NT2/D1 (cell line): ENCODE data around the gene MTG2.

Source experiments
- SUZ12 ChIP-seq: IDR thresholded peaks from 2 replicates; pipeline ENCODE4 v1.6.1; 2011; ENCODE audit not compliant: insufficient read length, insufficient read depth; ENCODE audit errors: extremely low read depth
- YY1 ChIP-seq: IDR thresholded peaks from 2 replicates; pipeline ENCODE4 v1.6.1; 2011; ENCODE audit not compliant: insufficient read length, insufficient read depth
- ZNF274 ChIP-seq: IDR thresholded peaks from 2 replicates; pipeline ENCODE4 v1.6.1; 2011; ENCODE audit warnings: mild to moderate bottlenecking, low read depth, low read length

DNA sequence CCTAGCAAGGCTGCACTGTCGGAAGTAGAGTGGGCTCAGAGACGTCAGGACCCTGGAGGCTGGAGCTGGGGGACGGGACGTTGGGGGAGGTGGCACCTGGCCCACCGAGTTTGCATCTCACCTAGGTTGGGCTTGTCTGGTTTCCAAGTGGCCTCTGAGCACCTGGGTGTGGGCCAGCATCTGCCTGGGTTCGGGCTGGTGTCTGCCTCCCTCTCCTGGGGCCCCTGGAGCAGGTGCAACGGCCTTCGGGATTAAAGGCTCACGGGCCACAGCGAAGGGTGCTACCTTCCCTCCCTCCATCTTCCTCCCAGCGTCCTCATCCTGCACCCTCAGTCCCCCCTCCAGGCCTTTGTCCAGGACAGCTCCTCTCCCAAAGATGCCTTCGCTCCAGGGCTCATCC is 31.2 kb downstream of the MTG2 start:
- TF ChIP-seq YY1 (no peak), ZNF274 (no peak), SUZ12 (no peak)
